ENCODE data around the gene RTP2. TPM values are rescaled to one million over a fixed set of nuclear protein-coding genes. Genes with fewer than 3 reads are reported as not detected.

Gene RTP2
- total and polyA plus RNA-seq, 9 of the 15 experiments (the other 6 are each of a cell fraction or from before 2014, with no cell fraction given) = not detected

GRCh38 chr3:187748050-187748481 lies 45.7 kb upstream of the RTP2 start:
- peak overlapping the region in 1 of 2 experiments; percentile 98; a peak in 2 of 4 replicates for H3K9ac ChIP-seq (ENCODE audit: insufficient read depth in 1 of 2, low read depth in 2 of 2, low read length in 2 of 2)
- DNase-seq (ENCODE audit: extremely low read depth in 1 of 4, low spot score in 3 of 4) (peak; percentile 76 to 93 (median 79)), ATAC-seq (peak; percentile 74), FAIRE-seq (peak; percentile 79)
- in situ Hi-C loops (cut with MboI) = loop anchor here (25.0 kb wide), 1 partner anchor 1389 kb away; no protein-coding TSS in a partner anchor
- 0% methylated on average over 2 of the region's 2 CpGs for WGBS (ENCODE audit: insufficient coverage, low coverage, missing lambda C conversion rate)
- no peaks in the 10 kb centered on the region for H3K9me1 ChIP-seq (ENCODE audit: control insufficient read depth, insufficient read depth, low read length)
- ChIA-PET CTCF (ENCODE audit: low intra/inter-chr PET ratio) (interaction anchor here (0.6 to 1.1 kb wide), 3 partner anchors 10 to 595 kb away, joined by 3 read pairs; no protein-coding TSS in a partner anchor), POLR2A (no interaction called here)
- peak overlapping the region; percentile 56 for H3K4me2 ChIP-seq (ENCODE audit: insufficient read depth, low read length)
- H3K27me3 ChIP-seq (ENCODE audit: control insufficient read depth in 2 of 2, insufficient read depth in 2 of 2, low read length in 2 of 2) = no peaks in the 10 kb centered on the region
- peak overlapping the region; percentile 87; the same call in 1 of the 2 replicates for H3K4me3 ChIP-seq
- H4K20me1 ChIP-seq (replicated peaks; ENCODE audit: control insufficient read depth, insufficient read depth, low read length) = no peaks in the 10 kb centered on the region
- peaks cover 40% of the 10 kb centered on the region for H3K79me2 ChIP-seq (ENCODE audit: control insufficient read depth, insufficient read depth, low read length)
- H3K27ac ChIP-seq (ENCODE audit: extremely low read depth, low read depth, low read length) = peak overlapping the region; percentile 95; the same call in 2 of the 3 replicates
- H2AFZ ChIP-seq (ENCODE audit: low read depth, low read length) = peak overlapping the region; percentile 48
- no peaks in the 10 kb centered on the region for H3K9me3 ChIP-seq (replicated peaks; ENCODE audit: control insufficient read depth, insufficient read depth, low read depth, low read length)
- H3K36me3 ChIP-seq (ENCODE audit: control insufficient read depth, insufficient read depth, low read length) = no peaks in the 10 kb centered on the region
- no TSS peak for BruUV-seq (replicated peaks)
- peaks cover 2 to 3% of the 10 kb centered on the region in 2 experiments; a peak in 4 of 5 replicates for H3K4me1 ChIP-seq (replicated peaks in 1 of 2; ENCODE audit: control insufficient read depth in 2 of 2, insufficient read depth in 2 of 2, low read length in 2 of 2)
- intact Hi-C loops (cut with micrococcal nuclease) = loop anchor here (5.0 to 10.0 kb wide), 5 partner anchors 167 to 997 kb away; no protein-coding TSS in a partner anchor
- TF ChIP-seq BCOR (IDR thresholded peaks at IDR 0.05) (no peak), RB1 (IDR thresholded peaks at IDR 0.05; ENCODE audit: low read depth) (peak; percentile 65; the same call in 1 of the 2 replicates), SMARCC2 (IDR thresholded peaks at IDR 0.05; ENCODE audit: low read depth) (peak; percentile 79; the same call in 1 of the 2 replicates), TAF9B (IDR thresholded peaks at IDR 0.05; ENCODE audit: partially characterized antibody) (no peak), KLF16 (IDR thresholded peaks at IDR 0.05) (0 out of 2 replicates have a peak, but pooled peaks have one; percentile 47), CC2D1A (IDR thresholded peaks at IDR 0.05) (no peak), SMARCE1 (IDR thresholded peaks at IDR 0.05) (peak; percentile 80), HMG20B (CRISPR knock-in tag; IDR thresholded peaks at IDR 0.05) (no peak), SMC3 (conservative IDR thresholded peaks at IDR 0.05; ENCODE audit: insufficient read depth, low read depth, low read length) (peak; percentile 72), DIDO1 (tag; IDR thresholded peaks at IDR 0.05; ENCODE audit: low read depth) (no peak), JUND (IDR thresholded peaks at IDR 0.05; ENCODE audit: borderline replicate concordance, low read depth, low read length) (peak; percentile 59), JUND (tag; IDR thresholded peaks at IDR 0.05; ENCODE audit: borderline replicate concordance, low read depth, low read length) (no peak; the same call in 2 of the 3 replicates)
- TF ChIP-seq, protein P1, sequence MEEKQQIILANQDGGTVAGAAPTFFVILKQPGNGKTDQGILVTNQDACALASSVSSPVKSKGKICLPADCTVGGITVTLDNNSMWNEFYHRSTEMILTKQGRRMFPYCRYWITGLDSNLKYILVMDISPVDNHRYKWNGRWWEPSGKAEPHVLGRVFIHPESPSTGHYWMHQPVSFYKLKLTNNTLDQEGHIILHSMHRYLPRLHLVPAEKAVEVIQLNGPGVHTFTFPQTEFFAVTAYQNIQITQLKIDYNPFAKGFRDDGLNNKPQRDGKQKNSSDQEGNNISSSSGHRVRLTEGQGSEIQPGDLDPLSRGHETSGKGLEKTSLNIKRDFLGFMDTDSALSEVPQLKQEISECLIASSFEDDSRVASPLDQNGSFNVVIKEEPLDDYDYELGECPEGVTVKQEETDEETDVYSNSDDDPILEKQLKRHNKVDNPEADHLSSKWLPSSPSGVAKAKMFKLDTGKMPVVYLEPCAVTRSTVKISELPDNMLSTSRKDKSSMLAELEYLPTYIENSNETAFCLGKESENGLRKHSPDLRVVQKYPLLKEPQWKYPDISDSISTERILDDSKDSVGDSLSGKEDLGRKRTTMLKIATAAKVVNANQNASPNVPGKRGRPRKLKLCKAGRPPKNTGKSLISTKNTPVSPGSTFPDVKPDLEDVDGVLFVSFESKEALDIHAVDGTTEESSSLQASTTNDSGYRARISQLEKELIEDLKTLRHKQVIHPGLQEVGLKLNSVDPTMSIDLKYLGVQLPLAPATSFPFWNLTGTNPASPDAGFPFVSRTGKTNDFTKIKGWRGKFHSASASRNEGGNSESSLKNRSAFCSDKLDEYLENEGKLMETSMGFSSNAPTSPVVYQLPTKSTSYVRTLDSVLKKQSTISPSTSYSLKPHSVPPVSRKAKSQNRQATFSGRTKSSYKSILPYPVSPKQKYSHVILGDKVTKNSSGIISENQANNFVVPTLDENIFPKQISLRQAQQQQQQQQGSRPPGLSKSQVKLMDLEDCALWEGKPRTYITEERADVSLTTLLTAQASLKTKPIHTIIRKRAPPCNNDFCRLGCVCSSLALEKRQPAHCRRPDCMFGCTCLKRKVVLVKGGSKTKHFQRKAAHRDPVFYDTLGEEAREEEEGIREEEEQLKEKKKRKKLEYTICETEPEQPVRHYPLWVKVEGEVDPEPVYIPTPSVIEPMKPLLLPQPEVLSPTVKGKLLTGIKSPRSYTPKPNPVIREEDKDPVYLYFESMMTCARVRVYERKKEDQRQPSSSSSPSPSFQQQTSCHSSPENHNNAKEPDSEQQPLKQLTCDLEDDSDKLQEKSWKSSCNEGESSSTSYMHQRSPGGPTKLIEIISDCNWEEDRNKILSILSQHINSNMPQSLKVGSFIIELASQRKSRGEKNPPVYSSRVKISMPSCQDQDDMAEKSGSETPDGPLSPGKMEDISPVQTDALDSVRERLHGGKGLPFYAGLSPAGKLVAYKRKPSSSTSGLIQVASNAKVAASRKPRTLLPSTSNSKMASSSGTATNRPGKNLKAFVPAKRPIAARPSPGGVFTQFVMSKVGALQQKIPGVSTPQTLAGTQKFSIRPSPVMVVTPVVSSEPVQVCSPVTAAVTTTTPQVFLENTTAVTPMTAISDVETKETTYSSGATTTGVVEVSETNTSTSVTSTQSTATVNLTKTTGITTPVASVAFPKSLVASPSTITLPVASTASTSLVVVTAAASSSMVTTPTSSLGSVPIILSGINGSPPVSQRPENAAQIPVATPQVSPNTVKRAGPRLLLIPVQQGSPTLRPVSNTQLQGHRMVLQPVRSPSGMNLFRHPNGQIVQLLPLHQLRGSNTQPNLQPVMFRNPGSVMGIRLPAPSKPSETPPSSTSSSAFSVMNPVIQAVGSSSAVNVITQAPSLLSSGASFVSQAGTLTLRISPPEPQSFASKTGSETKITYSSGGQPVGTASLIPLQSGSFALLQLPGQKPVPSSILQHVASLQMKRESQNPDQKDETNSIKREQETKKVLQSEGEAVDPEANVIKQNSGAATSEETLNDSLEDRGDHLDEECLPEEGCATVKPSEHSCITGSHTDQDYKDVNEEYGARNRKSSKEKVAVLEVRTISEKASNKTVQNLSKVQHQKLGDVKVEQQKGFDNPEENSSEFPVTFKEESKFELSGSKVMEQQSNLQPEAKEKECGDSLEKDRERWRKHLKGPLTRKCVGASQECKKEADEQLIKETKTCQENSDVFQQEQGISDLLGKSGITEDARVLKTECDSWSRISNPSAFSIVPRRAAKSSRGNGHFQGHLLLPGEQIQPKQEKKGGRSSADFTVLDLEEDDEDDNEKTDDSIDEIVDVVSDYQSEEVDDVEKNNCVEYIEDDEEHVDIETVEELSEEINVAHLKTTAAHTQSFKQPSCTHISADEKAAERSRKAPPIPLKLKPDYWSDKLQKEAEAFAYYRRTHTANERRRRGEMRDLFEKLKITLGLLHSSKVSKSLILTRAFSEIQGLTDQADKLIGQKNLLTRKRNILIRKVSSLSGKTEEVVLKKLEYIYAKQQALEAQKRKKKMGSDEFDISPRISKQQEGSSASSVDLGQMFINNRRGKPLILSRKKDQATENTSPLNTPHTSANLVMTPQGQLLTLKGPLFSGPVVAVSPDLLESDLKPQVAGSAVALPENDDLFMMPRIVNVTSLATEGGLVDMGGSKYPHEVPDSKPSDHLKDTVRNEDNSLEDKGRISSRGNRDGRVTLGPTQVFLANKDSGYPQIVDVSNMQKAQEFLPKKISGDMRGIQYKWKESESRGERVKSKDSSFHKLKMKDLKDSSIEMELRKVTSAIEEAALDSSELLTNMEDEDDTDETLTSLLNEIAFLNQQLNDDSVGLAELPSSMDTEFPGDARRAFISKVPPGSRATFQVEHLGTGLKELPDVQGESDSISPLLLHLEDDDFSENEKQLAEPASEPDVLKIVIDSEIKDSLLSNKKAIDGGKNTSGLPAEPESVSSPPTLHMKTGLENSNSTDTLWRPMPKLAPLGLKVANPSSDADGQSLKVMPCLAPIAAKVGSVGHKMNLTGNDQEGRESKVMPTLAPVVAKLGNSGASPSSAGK (IDR thresholded peaks at IDR 0.05) = no peak

Data from K562 (cell line).